Umbilical cord (tissue), 2 donors: ENCODE data around the gene SSR3. TPM values are rescaled to one million over a fixed set of nuclear protein-coding genes. Genes with fewer than 3 reads are reported as not detected.
"Not testable (repeated sequence)": the region's sequence is repeated elsewhere in the genome, so short reads cannot be mapped to it uniquely, and the experiment has no call there.

Source experiments
- DNase-seq: peaks from one replicate; pipeline ENCODE4 v3.0.0-alpha.2; 2015; ENCODE audit warnings: low spot score
- total RNA-seq: library from RNA; depleted of rRNA; stranded (reverse); fragments of >200 nt; gene quantifications from one replicate; pipeline ENCODE4 v1.2.3, GENCODE V29; 2014; ENCODE audit warnings: low replicate concordance; ENCODE audit not compliant: insufficient read depth

SSR3 gene
- total RNA-seq, 1 donor from 2014 or later: 98.5 TPM

DNA sequence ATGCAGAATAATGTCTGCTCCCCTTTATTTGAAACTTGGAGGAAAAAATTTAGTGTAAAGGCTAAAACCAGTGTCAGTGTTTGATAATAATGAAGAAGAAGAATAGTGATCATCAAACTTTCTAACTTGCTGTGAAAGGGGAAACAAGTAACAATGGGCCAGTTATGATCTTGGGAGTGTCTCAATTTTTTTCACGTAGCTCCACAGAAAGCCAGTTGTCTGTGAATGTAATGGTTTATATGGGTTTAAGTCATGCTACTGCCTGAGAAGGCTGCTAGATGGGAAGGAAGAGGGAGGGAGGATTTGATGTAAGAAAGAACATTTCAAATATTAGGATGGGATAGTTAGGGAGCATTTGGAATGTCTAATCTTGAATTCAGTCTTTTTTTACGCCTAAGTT is 21.1 kb upstream of the SSR3 start:
- DNase-seq: no peak

DNA sequence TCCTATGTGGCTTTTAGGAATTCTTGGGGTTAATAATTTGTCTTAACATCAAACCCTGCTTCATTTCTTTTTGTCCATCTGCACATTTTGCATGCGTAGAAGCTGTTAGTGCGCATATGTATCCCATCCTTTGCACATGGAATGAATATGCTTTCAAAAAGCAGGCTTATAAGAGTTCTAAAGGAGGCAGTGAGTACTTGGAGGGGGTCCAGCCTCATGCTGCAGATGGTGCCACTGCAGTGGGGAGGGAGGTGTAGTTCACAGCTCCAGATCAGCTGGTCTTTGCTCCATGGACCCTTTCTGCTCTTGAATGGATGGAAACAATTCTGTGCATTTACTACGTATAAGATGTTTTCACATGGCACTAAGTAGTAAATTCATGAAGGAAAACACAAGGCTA is 20.7 kb upstream of the SSR3 start:
- DNase-seq: peak; percentile 19

DNA sequence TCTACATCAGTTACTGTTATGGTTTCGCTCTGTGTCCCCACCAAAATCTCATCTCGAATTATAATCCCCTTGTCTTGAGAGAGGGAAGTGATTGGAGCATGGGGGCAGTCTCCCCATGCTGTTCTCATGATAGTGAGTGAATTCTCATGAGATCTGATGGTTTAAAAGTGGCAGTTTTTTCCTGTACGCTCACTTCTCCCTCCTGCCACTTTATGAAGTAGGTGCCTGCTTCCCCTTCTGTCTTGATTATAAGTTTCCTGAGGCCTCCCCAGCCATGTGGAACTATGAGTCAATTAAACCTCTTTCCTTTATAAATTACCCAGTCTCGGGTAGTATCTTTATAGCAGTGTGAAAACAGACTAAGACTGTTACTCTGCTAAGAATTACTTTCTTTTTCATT is 15.0 kb upstream of the SSR3 start:
- not testable (repeated sequence) for DNase-seq

- DNase-seq: not testable (repeated sequence)
Measured at GRCh38 chr3:156569016-156569415, 14.1 kb upstream of the SSR3 start.

DNA sequence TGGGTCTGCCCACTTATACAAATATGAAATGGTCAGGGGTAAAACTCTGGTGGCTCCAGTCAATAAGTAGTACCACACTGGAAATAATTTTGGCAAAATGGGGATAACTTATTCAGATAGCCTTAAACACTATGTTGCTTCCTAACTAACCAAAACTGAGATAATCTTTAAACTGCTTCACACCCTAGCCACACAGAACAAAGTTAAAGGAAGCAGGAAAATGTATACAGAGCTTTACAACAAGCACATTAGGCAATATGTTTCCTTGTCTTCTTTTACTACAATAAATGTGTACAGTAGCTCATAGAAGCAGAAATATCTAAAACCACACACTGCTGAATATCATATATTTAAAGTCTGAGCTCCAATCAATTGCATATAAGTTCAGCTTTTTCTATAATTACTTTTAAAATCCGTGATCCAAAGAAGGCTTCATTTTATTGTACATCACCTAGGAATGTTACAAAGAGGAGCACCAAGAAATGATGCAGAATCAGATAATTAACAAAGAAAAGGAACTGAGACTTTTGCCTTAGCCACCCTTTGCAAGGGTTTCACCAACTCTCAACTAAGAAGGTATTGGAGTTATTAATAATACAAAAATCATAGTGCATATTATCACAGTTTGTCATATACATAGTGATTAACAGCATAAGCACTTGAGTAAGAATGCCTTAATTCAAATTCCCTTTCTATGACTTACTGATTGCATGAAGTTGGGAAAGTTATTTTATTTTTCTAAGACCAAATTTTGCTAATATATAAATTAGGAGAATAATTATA is 9.2 kb upstream of the SSR3 start:
- DNase-seq: no peak

DNA sequence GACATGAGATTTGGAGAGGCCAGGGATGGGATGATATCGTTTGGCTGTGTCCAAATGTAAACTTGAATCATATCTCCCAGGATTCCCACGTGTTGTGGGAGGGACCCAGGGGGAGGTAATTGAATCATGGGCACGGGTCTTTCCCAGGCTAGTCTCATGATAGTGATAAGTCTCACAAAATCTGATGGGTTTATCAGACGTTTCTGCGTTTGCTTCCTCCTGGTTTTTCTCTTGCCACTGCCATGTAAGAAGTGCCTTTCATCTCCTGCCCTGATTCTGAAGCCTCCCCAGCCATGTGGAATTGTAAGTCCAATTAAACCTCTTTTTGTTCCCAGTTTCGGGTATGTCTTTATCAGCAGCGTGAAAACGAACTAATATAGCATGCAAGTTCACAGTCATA is 7.6 kb upstream of the SSR3 start:
- DNase-seq: peak; percentile 65

- DNase-seq: no peak
Measured at GRCh38 chr3:156561533-156561932, 6.6 kb upstream of the SSR3 start.

DNA sequence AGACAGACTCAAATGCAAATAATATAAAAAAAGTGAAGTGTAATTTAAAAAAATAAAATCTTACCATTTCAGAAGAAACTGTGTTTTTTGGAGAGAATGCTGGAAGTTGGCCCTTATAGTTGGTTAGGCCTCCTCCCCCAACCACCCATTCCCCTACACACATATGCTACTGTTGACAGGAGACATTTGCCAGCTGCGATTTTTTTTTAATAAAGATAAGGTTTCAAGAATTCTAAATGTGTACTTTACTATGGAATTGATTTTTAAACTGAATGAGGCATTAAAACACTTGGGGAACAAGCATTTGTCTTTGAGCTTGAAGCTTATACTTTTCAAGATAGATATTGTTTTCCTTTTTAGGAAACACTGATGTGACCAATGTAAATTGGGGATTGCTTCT is 4.4 kb upstream of the SSR3 start:
- peak; percentile 78 for DNase-seq

GRCh38 chr3:156558389-156558788 is 3.5 kb upstream of the SSR3 start:
- DNase-seq: peak; percentile 35

GRCh38 chr3:156554515-156554841 is 439 bp downstream of the SSR3 start:
- DNase-seq: no peak

DNA sequence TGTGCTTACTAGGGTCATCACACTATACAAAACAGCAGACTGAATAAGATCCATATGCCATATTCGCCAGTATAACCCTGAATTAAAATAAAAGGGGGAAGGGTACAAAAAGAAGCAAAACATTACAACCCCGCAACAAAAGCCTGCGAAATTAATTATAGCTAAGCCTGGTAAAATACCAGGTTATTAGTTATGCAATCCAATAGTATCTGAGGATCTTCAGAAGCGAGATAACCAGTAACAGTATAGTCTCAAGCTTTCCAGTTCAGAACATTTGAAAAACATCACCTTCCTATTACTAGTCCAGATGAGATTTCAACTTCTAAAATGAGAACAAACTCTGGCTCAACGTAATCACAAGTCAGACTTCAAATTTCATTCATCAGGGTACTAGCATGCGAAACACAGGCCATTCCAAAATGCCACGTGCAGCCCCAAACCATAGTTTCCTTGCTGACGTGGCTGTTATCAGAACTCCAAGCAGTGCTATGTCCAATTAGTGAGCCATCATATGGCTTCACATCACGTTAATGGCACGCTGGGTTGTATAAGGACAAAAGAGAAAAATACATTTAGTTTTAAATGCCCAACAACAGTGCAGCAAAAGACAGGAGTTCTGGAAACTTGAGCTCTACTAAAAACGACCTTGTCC is 1.1 kb downstream of the SSR3 start:
- peak; percentile 54 for DNase-seq

DNA sequence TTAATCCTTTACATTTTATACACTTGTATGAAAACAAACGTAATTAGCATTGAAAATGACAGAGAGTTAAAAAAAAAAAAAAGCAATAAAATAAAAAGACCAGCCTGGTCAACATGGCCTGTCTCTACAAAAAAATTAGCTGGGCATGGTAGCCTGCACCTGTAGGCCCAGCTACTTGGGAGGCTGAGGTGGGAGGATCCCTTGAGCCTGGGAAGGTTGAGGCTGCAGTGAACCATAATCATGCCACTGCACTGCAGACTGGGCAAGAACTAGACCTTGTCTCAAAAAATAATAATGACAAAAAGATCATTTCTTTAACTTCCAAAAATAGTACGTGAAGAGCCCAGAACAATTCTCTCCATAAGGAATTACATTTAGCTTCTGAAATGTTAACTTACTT is 1.9 kb downstream of the SSR3 start:
- DNase-seq: no peak

GRCh38 chr3:156551746-156552145 is 3.2 kb downstream of the SSR3 start:
- DNase-seq: peak; percentile 45

GRCh38 chr3:156551261-156551660 is 3.7 kb downstream of the SSR3 start:
- DNase-seq: no peak

- no peak for DNase-seq
Measured at GRCh38 chr3:156548902-156549301, 6.0 kb downstream of the SSR3 start.

DNA sequence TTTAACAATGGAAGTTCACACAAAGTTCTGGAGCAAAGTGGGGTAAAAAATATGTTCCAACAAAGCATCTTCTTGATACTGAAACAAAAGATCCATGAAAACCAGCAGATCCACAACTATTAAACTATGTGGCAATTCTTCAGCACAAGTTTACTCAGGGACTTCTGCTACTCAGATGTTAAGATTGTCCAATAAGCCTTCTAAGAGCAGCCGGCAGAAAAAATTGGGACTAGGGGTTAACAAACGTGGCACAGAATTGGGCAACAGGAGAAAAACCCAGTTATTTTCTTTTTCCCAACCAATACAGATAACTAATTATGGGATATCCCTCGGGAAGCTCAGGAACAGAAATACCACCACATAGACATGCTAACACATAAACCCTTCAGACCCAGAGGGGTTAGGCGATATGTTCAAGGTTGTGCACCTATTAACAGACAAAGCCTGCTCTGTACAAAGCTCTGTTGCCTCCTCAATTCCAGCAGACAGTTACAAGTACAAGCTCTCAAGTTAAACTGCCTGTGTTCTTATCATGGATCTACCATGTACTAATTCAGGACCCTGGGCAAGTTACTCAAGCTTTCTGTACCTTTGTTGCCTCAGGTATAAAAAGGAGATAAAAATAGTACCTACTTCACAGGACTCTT is 6.8 kb downstream of the SSR3 start:
- no peak for DNase-seq

- no peak for DNase-seq
Measured at GRCh38 chr3:156547637-156548036, 7.3 kb downstream of the SSR3 start.

DNA sequence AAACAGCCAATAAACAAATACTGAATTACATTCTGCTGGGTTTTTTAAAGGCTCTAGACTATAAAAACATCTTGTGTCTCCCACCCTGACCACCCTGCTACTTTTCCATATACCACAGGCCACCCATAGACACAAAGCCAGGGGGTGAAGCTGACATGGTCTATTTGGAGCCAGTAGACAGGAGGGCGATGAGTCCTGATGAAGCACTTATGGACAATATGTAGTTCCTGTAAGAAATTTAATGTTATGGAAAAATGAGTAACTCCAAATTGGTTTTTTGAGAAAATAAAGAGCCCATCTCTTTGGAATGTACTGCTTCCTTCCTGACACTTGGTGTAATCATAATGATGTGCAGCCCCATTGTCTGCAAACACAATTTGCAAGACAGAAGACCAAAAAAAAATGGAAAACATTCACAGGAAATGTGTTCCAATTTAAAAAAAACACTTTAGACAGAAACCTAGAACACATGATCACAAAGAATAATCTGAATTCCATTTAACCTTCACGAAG is 11.8 kb downstream of the SSR3 start:
- DNase-seq: no peak

GRCh38 chr3:156542101-156543042 is 12.5 kb downstream of the SSR3 start:
- no peak for DNase-seq

- no peak for DNase-seq
Measured at GRCh38 chr3:156539802-156540201, 15.1 kb downstream of the SSR3 start.

- DNase-seq: no peak
Measured at GRCh38 chr3:156539051-156539450, 15.9 kb downstream of the SSR3 start.
